Measurements from ENCODE around the gene SELENOF. TPM values are rescaled to one million over a fixed set of nuclear protein-coding genes. Genes with fewer than 3 reads are reported as not detected.
A peak's percentile ranks its signal among the peaks of the same experiment; 100 is the strongest.

Gene SELENOF
- polyA plus RNA-seq, 3 donors, result 343 to 371 (median 347) TPM

DNA sequence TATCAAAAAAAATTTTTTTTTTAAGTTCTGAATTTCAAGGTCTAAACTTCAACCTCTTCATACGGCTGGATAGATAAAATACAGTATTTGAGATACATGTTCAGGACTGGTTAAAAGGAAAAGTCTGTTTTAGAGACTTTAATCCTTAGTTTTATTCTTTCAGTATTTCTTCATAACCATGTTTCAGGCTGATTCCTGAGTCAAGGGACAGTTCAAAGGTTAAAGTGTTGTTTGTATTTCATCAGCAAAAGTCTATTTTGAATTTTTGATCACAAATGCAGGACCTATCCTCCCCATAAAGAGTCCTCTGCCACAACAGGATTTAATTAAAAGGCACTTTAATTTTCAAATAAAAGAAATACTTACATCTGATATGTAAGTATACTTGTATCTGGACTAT, 53.5 kb downstream of the SELENOF start:
- DNase-seq (ENCODE audit: low read depth in 3 of 3, low spot score in 2 of 3), result no peak

DNA sequence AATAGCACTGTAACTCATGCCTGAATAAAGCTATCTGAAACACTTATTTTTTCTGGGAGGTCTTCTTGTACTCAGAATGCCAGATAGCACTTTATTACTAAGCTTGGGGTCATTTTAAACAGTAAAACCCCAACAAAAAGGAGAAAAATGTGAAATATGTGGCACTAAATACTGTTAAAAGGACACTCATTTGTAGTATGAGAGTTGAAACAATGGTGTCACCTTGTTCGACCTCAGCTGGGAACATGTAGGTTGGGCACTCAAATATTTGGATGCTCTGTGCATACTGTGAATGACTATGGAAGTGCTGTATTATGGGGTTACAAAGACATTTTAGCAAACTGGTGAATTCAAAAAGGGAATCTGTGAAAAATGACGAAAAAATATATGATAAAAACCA, 53.9 kb downstream of the SELENOF start:
- no peak for DNase-seq (ENCODE audit: low read depth in 3 of 3, low spot score in 2 of 3)

DNA sequence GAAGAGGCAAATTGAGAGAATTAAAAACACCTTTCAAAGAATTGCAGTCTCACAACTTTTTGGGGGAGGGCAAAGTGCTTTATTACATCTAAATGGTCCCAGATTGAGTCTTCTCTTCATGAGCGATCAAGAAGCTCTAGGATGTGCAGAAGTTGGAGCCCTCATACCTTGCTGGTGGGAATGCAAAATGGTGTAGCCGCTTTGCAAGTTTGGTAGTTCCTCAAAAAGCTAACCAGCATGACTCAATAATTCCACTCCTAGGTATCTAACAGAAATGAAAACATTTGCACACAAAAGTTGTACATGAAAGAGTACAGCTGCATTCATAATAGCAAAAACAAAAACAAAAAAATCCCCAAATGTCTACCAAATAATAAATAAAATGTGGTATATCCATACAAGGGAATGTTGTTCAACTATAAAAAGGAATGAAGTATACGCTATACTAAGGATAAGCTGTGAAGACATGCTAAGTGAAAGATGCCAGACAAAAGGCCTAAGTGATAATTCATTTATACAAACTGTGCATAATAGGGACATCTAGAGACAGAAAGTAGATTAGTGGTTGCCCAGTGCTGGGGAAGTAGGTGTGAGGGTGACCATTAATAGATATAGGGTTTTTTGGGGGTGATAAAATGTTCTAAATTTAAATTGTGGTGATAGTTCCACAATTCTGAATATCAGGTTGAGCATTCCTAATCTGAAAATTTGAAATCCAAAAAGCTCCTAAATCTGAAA, 55.2 kb downstream of the SELENOF start:
- DNase-seq (ENCODE audit: low read depth in 3 of 3, low spot score in 2 of 3), result no peak

DNA sequence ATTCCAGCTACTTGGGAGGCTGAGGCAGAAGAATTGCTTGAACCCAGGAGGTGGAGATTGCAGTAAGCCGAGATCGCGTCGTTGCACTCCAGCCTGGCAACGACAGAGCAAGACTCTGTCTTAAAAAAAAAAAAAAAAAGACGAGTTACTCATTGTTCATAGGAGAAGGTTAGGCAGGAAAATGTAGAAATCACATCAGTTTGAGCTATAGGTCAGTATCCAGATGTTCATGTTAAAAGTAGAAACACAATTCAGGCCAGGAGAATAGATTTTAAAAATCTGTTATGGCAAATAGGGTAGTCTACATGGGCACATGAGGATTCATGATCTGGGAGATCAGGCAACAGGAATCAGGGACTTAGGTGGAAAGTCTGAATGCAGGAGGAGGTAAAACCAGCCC, 57.7 kb downstream of the SELENOF start:
- no peak for DNase-seq (ENCODE audit: low read depth in 3 of 3, low spot score in 2 of 3)

DNA sequence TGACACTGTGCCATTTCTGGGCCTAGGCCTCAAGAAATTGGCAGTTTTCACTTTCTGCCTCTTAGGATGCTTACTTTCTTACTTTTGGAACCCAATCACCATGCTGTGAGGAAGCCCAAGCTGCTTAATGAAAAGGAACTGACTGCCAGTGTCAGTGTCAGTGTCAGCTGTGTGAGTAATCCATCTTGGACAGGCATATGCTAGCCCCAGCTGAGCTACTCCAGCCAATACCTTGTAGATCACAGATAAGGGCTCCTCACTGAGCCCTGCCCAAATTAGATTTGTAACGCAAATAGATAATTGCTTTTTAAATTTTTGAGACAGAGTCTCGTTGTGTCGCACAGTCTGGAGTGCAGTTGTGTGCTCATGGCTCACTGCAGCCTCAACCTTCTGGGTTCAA, 59.6 kb downstream of the SELENOF start:
- no peak for DNase-seq (ENCODE audit: low read depth in 3 of 3, low spot score in 2 of 3)

DNA sequence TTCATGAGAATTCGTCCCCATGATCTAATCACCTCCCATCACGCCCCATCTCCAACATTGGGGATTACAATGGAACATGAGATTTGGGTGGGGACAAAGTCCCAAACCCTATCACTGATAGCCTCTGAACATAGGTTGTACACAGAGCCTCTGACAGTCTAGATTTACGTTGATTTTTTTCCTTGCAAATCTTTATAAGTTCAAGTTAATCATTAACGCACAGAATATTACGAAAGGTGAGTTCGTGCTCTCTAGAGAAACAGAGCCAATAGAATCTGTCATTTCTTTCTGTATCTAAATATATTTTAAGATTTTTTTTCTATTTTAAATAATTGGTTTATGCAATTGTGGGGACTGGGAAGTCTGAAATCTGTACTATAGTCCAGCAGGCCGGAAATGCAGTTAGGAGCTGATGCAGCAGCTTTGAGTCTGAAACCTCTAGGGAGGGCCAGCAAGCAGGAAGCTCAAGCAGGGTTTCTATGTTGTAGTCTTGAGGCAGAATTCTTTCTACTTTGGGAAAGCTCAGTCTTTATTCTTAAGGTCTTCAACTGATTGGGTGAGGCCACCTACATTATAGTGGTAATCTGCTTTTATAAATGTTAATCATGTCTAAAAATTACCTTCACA, 61.0 kb downstream of the SELENOF start:
- no peak for DNase-seq (ENCODE audit: low read depth in 3 of 3, low spot score in 2 of 3)

DNA sequence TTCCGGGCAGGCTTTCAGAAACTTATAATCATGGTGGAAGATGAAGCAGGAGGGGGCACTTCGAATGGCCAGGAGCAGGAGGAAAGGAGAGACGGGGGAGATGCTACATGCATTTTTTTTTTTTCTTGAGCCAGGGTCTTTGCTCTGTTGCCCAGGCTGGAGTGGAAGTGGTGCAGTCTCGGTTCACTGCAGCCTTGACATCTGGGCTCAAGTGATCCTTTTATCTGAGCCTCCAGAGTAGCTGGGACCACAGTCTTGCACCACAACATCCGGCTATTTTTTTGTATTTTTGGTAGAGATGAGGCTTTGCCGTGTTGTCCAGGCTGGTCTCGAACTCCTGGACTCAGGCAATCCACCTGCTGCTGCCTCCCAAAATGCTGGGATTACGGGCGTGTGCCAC, 61.6 kb downstream of the SELENOF start:
- DNase-seq (ENCODE audit: low read depth in 3 of 3, low spot score in 2 of 3), result no peak

DNA sequence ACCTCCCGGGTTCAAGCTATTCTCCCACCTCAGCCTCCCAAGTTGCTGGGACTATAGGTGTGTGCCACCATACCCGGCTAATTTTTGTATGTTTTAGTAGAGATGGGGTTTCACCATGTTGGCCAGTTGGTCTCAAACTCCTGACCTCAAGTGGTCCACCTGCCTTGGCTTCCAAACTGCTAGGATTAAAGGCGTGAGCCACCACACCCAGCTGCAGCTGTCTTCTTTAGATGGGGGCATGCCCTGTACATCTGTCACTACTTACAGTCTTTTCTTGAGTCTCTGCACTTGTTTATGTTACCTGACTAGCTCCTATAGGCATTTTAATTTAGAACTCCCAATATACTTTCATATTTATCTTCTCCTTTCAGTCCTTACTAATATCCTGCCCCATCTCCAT, 64.2 kb downstream of the SELENOF start:
- DNase-seq (ENCODE audit: low read depth in 3 of 3, low spot score in 2 of 3), result no peak

DNA sequence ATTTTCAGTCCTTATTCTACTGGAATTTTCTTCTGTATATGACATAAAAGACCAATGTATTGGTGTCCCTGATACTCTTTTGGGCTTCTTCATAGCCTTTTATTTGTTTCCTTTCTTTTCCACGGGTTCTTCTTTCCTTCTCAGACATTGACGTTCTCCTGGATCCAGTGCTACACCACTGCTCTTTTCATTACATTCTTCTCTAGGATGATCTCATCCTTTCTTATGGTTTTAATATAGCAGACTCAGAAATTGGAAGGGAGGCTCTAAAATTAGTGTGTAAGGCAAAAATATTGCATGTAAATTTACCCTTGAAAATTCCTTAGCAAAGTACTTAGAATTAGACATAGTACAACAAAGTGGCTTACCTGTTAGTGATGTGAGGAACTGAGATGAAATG, 65.3 kb downstream of the SELENOF start:
- DNase-seq (ENCODE audit: low read depth in 3 of 3, low spot score in 2 of 3), result no peak

DNA sequence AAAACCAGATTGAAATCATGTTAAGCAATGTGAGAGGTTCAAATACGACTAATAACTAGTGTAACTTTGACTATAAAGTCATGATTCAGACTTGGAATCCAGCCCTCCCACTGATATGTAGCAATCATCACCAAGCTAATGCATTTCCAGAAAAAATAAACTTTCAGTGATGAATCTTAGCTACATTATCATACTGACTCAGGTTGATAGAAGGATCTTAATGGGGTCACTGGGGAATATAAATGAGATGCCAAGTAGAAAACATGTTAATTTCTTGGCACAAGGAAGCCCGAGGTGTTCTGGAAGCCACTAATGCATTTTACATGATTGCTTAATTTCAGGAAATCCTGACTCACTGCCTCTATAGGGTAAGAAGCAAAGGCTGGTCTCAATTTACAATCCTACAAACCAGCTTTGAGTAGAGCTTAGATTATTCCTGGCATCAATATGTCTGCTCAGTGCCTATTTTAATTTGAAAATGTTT, 67.7 kb downstream of the SELENOF start:
- DNase-seq (ENCODE audit: low read depth in 3 of 3, low spot score in 2 of 3), result no peak

DNA sequence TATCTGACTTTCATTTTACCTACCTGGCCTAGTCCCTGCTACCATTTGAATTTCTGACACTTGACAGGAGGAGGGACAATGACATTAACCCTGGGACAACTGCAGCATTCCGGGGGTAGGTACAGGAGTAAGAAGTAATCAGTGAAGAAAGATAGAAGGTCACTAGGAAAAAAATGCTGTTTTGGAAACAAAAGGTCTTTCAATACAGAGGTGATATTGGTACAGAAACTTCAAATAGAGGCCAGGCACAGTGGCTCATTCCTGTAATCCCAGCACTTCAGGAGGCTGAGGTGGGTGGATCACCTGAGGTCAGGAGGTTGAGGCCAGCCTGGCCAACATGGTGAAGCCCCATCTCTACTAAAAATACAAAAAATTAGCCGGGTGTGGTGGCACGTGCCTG, 68.4 kb downstream of the SELENOF start:
- no peak for DNase-seq (ENCODE audit: low read depth in 3 of 3, low spot score in 2 of 3)

DNA sequence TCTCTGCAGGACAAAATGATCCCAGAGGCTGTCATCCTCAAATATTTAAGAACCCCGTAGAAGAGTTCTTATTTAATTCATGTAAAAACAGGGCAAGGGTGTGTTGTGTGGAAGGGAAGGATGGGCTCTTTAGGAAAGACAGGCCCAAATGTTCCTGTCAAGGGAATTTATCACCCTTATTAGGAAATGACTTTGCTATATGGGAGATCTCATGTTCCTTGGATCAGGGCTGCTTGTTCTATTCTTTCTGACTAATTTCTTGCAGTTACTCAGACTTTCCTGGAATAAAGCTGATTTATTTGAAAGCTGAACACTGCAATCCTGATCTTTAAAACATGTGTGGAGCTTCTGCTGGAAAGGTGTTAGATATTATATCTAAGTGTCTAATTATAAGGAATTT, 72.8 kb downstream of the SELENOF start:
- DNase-seq (ENCODE audit: low read depth in 3 of 3, low spot score in 2 of 3), result no peak

DNA sequence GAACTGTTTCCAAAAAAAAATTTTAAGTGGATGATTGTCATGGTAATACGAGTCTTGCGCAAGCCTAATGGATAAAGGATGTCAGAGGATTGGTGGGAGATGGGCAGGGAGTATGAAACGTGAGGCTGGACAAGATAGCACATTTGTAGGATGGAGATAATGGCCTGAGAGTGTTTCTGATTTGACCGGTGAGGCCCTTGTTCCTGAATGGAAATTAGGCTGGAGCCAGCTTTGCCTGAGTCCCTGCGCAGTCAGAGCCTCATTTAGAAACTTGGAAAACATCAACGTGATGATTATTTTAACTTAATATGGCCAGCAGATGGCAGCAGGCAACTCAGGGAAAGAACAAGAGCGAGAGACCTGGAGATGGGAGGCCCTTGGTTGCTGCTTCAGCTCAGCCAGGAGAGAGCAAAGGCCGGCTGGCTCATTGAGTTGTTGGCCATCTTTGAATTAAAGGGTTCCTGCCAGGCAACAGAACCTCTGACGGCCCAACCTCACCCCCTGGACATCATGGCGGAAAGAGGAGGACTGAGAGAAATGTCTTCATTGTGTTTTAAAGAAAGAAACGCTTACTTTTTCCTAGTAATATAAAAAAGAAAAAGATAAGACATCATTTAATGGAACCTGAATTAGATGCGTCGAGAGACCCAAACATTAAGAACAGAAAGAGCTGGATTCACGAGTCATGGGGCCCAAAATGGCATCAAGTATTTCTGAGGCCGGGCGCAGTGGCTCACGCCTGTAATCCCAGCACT, 80.3 kb downstream of the SELENOF start:
- peak; percentile 40 to 60 (median 59) for DNase-seq (ENCODE audit: low read depth in 3 of 3, low spot score in 2 of 3)

DNA sequence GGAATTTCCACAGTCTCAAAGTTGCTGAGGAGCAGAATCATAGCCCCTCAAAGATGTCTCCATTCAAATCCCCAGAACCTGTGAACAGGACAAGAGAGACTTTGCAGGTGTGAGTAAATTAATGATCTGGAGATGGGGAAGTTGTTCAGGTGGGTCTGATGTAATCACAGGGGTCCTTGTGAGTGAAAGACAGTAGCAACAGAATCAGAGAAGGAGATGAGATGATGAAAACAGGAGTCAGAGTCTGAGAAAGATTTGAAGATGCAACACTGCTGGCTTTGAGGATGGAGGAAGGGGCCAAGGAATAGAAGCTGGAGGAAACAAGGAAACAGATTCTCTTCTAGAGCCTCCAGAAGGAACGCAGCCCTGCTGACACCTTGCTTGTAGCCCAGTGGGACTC, 81.5 kb downstream of the SELENOF start:
- DNase-seq (ENCODE audit: low read depth in 3 of 3, low spot score in 2 of 3), result no peak

DNA sequence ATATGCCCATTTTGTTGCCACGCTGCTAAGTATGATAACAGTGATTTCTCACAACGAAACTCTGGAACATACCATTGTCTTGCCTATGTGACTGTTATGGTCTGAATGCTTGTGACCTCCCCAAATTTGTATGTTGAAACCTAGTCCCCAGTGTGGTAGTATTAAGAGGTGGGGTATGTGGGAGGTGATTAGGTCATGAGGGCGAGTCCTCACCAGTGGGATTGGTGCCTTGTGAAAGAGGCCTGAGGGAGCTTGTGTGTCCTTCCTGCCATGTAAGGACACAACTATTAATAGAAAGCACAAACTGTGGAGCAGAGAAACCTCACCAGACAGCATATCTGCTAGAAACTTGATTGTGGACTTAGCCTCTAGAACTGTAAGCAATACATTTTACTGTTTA, 84.6 kb downstream of the SELENOF start:
- no peak for DNase-seq (ENCODE audit: low read depth in 3 of 3, low spot score in 2 of 3)

DNA sequence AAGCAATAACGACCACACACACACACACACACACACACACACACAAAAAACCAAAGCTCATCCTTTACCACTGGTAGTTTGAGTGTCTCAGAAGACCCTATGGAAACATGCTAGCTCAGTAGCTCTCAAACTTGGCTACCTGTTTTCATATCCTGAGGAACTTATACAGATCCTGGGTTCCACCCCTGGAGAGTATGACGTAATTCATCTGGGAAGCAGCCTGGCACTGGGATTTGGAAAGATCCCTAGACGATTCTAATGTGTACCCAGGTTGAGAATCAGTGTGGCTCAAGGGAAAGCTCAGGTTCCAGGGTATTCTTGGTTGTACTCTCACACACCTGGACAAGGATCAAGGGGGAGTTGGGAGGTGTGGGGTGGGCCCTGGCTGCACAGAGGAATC, 85.9 kb downstream of the SELENOF start:
- DNase-seq (ENCODE audit: low read depth in 3 of 3, low spot score in 2 of 3), result no peak

DNA sequence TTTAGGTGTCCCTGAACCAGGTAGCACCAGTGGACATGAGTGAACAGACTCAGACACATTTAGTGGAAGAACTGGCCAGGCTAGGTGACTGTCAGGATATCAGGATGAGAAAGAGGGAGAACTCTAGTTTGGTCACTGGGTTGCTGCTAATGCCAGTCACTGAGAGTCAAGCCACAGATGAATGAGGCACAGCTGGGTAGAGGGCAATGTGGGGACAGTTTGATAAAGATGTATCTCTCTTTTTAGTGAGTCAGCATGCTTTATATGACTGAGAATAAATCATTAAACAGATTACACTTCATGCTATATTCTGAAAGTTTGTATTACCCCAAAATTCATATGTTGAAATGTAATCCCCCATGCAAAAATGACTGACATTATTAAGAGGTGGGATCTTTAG, 87.1 kb downstream of the SELENOF start:
- no peak for DNase-seq (ENCODE audit: low read depth in 3 of 3, low spot score in 2 of 3)

DNA sequence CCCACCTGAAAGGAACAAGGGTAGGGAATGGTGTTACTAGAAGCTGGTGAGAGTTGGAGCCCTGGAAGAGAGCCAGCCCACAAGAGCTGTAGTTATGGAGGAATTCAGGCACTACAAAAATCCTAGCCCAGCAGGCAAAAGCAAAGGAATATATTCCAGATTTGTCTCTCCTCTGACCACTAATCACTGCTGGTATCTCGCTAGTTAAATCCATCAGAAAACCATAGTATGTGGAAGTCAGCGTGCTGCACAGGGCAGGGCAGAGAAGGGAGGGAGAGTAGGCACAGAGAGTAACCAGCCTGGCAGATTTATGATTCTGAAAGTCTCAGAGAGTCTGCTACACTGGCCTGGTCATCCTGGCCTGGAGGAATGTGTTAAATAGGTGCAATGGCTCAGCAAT, 88.6 kb downstream of the SELENOF start:
- DNase-seq (ENCODE audit: low read depth in 3 of 3, low spot score in 2 of 3), result no peak

DNA sequence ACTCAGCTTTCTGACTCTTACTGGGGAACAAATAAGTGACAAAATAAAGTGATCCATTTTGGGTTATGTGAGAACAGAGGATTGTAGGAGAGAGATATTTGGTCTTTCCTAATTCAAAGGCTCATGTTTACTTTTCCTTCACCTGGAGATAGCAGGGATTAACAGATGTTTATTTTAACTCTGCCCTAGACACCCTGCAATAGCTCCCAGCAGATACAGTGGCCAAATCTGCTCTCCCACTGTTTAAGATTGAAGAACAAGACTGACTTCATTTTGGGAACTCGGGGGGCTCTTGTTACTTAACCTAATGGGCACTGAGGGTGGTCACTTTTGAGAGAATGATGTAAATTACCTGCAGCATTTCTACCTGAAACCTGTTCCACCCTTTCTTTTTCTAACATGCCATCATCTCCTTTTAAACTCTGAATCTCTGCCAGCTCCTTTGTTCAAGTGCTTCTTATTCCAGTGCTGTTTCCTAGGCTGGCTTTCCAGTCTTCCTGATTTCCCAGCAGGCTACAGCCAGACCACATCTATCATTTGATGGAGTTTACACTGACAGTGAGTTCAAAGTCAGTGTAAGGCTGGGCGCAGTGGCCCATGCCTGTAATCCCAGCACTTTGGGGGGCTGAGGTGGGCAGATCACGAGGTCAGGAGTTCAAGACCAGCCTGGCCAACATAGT, 90.0 kb downstream of the SELENOF start:
- DNase-seq (ENCODE audit: low read depth in 3 of 3, low spot score in 2 of 3), result no peak

DNA sequence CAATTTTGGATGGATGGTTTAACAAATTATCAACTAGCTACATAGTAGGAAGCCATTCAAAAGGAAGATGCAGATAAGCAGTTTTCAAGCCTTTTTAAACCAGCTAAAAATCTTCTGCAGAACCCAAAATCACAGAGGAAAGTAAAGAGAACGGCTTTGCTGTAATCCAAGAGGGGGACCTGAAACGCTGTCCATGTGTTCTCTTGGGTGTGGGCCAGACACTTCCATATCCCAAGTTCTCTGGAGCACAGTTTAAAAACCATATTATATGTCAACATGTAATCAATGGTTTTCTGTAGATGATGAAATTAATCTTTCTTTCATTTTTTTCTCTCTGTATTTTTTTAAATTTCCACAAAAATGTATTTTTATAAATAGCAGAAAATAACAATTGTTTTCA, 90.5 kb downstream of the SELENOF start:
- no peak for DNase-seq (ENCODE audit: low read depth in 3 of 3, low spot score in 2 of 3)

DNA sequence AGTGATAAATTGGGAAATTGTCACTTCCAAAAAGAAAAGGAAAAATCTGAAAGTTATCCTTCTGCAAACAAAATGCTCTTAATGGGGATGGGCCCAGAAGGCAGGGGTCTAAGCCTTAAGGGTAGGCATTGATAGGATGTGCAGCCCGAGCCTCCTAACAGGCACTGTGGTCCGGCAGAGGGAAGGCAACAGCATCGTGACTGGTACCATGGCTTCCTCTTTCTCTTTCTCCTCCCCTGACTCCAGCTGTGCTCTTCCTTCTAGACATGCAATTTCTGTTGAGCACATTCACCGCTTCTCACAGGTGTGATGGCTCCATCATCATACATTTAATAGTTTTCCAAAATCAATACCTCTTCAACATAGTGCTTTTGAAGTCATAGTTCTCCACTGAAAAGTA, 91.5 kb downstream of the SELENOF start:
- DNase-seq (ENCODE audit: low read depth in 3 of 3, low spot score in 2 of 3), result no peak

Measured in right renal cortex interstitium (tissue), 3 donors.